ENCODE results near the gene LDB2.

Gene LDB2

DNA sequence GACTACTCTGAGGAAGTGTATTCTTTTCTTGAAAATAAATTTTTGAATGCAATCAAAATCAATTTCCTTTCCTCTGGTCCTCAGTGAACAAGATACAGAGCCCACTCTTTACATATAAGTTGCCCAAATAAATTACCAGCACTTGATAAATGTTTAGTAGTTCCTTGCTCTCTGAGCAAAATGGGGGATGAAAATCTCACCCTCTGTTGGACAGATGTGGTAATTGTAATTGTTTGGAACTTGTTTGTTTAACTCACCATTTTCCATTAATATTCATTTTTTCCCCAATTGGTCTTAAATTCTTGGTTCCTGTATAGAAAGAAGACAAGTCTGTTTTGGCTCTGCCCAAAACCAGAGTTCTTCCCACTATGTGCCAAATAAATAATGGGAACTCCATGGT is 146.3 kb downstream of the LDB2 start:
- FAIRE-seq = no peak

DNA sequence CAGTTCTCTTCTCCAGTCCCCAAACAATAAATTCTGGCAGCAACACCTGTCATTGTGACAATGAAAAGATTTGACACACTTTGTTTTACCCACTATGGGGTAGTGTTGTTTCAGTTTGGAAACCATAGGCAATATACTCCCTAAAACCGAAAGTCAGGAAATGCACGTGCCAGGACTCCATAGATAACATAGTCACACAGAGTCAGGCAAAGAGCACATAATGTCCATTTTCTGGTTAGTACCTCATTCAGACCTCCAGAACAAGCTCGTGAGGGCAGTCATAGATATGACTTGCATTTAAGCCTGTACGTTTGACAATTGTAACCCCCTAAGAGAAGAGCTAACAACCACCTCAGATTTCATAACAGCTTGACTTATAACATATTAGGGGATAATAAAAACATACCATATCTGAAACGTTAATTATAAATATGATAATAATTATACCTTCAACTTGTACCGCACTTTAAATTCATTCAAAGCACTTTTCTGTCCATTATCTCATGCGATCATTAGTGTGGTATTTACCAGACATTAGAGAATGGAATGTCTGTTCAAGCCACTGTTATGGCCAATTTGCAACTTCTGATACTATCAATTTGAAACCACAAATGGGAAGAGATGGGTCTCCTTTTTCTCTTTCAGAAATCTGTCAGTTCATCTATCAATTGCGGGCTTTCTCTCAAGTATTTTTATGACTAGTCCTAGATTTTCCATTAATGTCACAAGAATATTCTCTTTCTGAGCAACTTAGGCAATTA is 147.4 kb downstream of the LDB2 start:
- FAIRE-seq = no peak

DNA sequence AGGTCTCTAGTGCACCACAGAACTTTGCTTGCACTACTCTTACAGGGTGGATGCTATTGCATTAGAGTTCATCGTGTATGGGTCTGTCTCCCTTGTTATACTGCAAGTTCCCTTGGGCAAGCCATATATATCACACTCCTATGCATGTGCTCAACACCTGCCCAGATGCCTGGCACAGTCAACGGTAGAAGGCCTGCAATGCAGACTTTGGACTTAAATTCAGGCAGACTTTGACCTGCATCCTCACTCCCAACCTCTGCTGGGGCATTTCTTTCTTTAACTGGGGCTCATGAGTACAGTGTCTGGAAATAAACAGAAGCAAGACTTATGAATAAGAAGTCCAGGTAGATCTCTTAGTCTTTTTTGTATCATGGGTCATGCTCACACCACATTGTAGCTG is 148.2 kb downstream of the LDB2 start:
- no peak for FAIRE-seq

- peak; percentile 72 for FAIRE-seq
Measured at GRCh38 chr4:16745887-16746286, 152.6 kb downstream of the LDB2 start.

- FAIRE-seq = no peak
Measured at GRCh38 chr4:16745009-16745635, 153.3 kb downstream of the LDB2 start.

DNA sequence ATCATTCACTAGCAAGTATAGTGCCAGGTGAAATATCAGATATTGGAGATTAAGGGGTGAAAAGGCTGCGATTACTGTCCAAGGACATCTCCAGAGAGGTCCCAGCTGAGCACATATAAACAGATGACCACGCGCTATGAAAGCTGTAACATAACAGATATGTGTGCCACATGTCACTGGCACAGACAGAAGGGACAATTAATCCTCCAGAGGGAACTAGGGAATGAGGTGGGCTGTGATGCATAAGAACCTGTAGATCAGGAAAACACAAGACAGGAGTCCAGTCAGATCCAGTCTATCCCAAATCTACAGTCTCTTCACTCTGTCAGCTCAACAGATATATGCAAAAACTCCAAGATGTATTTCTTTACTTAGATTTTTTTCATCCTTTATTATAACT is 157.2 kb downstream of the LDB2 start:
- FAIRE-seq = no peak

DNA sequence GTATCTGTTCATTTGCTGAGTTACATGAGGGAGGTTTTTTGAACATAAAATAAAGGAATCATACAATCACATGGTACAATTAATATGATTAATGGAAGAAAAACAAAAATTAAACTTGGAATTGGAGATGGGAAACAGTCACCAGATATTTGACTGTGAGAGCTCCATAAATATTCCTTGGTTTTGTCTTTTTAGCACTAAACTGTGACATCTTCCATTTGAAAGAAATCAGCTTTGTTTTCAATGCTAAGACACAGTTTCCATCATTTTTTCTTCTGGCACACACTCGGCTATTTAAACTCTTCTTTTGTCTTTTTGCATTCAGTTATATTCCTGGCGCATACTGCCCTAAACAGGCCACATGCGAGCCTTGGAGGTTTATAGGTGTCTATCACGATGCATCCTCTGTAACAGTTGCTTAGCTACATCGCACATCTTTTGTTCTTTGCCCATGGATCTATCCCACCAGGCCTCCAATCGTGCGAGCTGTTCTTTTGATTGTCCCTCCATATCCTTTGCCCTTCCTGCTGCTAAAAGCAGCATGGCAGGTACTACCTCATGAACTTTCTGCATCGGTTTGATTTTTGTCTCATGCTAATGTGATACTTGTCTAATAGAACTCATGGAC is 158.3 kb downstream of the LDB2 start:
- no peak for FAIRE-seq

DNA sequence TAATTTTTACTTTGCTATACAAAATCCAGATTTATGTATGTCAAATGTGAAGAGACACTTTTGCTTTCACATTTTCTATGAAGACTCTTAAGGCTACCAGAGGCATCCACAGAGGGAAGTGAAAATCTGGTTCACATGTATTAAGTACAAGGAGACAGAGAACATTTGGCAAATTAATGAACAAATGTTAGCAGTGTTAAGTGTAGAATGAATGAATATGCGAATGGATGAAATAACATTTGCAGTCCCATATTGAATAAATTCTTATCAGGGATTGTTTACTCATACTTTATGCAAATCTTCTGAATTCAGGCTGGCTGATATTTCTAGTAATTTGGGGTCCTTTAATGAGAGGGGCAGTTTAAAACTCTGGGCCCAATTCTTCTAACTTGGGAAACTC is 159.9 kb downstream of the LDB2 start:
- no peak for FAIRE-seq

GRCh38 chr4:16733509-16733908 is 164.9 kb downstream of the LDB2 start:
- no peak for FAIRE-seq

GRCh38 chr4:16732741-16733140 is 165.7 kb downstream of the LDB2 start:
- no peak for FAIRE-seq

- no peak for FAIRE-seq
Measured at GRCh38 chr4:16731776-16732380, 166.6 kb downstream of the LDB2 start.

DNA sequence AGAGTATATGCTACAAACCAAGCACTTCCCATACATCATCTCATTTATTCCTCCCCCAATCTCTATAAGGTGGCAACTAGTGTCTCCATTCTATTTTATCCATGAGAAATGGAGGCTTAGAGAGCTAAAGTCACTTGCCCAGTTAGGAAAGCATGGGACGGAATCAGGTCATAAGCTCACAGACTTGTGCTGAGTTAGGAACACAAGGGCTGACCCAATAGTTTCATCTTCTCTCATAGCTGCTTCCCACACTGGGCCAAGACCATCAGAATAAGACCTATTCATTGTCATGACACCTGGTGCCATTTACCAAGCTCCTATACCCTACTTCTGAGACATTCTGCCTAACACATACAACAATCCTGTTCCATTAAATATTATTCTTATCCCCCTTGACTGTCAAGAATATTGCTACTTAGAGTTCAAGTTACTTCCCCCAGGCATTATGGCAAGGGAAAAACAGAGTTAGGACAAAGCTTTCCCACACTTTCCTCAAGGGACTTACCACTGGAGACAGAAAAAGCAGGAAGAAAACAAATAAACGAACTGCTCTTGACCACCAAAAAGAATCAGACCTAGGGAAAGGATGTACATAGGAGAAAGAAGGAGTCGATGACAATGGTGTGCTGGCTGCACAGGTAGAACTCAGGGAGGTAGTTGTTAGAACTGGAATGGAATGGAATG is 167.8 kb downstream of the LDB2 start:
- no peak for FAIRE-seq

DNA sequence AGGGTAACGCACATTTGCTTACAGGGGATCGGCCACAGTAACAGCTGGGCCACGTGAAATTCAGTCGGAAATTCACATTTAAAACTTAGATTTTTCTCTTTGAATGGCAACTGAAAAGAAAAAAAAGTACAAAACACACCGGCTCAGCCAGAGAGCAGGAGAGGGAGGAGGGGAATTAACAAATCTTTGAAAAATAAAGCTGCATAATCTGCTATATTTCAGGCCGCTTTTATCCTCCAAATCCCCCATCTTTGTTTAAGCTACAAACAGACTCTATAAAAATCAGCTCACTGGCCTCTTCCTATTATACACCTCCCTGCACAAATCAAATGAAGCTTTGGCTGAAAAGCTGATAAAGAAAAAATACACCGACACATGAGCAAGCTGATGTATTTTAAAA is 169.1 kb downstream of the LDB2 start:
- FAIRE-seq = no peak

GRCh38 chr4:16728849-16729248 is 169.6 kb downstream of the LDB2 start:
- FAIRE-seq = no peak

- FAIRE-seq = no peak
Measured at GRCh38 chr4:16728111-16728510, 170.3 kb downstream of the LDB2 start.

DNA sequence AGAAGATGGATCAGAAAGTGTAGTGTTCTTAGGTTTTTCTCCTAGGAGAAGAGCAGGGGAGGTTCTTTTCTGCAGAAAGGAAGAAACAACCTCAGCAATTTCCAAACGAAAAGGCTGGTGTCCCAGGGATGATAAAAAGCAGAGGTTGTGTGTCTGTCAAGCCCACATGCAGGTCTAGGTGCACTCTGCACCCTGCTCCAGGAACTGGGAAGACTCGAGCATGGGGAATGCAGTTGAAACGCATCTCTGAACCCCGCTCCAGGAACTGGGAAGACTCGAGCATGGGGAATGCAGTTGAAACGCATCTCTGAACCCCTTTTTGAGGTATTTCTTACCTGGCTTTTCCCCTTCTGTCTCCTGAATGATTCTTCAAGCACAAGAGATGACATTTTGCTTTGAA is 171.2 kb downstream of the LDB2 start:
- FAIRE-seq = no peak

DNA sequence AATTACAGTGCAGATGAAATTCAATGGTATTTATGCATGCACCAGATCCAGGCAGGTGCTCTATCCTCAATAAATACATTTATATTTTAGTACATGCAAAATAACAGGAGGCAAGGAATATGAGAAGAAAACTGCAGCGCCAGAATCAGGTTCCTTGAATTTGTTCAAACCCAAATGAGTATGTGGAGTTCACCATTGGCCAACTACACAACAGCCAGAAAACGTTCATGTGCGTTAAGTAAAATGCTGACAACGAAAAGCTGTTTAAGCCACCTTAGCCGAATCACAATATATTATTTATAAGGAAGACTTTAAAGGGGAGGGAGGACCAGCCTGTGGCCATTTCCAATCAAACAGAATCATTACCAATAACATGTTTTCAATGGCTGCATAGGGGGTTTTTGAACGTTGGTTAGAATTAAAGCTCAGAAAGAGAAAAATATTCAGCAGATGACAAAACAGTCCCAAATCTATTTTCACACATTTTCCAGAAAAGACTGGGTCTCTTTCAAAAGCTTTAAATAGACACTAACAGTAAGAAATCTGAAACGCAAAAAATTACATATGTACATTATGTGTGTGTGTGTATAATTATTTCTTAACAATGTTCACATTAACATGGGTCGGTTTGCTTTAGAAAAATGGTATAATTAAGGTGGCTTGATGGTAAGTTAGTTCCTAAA is 171.9 kb downstream of the LDB2 start:
- FAIRE-seq = no peak

DNA sequence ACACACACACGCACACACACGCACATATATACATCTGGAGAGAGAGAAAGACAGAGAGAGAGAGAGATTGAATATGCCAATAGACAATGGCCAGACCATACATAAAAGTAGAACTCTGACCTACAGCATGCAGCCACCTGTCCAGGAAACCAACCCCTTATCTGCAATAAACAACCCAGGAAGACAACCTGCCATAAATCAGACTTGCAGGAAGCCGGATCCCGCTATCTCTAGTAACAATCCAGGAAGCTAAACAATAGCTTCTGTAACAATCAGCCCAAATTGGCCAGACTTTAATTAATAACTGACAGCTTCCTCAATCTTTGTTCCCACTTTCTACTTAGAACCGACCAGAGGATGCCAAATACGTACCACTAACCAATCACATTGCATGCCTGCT is 173.2 kb downstream of the LDB2 start:
- no peak for FAIRE-seq

- FAIRE-seq = no peak
Measured at GRCh38 chr4:16722416-16722815, 176.0 kb downstream of the LDB2 start.

DNA sequence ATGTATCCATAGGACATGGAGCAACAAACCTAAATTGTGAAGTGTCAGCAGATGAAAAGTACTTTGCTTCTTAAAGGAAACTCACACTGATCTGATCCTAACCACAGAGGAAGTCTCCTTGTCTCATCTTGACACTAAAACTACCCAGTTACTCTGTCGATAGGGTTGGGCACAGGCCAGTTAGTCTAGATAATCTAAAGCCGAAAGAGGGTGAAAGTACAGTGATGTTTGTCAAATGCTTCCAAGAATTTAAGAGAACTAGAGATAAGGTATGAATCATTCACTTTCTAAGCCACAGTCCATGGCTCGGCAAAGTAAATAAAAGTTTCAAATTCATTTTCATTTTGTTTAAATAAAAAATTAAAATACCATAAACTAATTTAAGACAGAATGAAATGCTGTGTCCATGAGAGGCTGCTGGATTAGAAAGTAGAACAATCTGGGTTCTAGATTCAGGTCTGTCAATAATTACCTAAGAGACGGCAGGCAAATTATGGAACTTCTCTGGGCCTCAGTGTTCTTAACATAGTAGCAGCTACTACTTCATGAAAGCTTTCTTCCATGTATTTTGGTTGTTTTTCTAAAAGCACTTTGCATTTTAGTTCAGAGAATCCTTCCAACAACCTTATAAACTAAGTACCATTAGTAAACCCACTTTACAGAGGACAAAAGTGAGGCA is 176.7 kb downstream of the LDB2 start:
- FAIRE-seq = peak; percentile 83

DNA sequence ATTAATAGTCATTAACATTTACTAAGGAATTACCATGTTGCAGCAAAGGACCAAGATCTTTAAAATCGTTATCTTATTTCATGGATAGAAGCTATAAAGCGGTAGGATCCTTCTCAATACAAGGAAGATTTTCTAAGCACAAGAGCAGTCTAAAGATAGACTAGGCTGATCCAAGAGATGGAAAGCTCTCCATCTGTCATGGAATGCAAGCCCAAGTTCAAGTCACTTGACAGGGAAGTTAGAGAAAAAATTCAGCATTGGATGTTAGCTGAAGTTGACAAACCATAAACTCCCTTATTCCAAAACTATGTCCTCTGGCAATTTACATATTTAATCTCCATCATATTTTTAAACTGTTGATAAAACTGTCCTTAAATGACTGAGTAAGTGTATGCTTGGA is 177.7 kb downstream of the LDB2 start:
- no peak for FAIRE-seq

Measured in islet of Langerhans (tissue), 1 donor.